ENCODE data around the gene GID8.
"Not testable (repeated sequence)": the region's sequence is repeated elsewhere in the genome, so short reads cannot be mapped to it uniquely, and the experiment has no call there.

Gene GID8

GRCh38 chr20:62905536-62906117 is 32.3 kb upstream of the GID8 start:
- DNase-seq, result no peak

- DNase-seq, result no peak
Observed at GRCh38 chr20:62906209-62906608, 31.7 kb upstream of the GID8 start.

GRCh38 chr20:62906647-62907375 is 31.1 kb upstream of the GID8 start:
- no peak for DNase-seq

GRCh38 chr20:62907384-62908317 is 30.3 kb upstream of the GID8 start:
- DNase-seq, result no peak

- DNase-seq, result no peak
Observed at GRCh38 chr20:62908971-62909791, 28.8 kb upstream of the GID8 start.

GRCh38 chr20:62910217-62910766 is 27.7 kb upstream of the GID8 start:
- DNase-seq, result no peak

DNA sequence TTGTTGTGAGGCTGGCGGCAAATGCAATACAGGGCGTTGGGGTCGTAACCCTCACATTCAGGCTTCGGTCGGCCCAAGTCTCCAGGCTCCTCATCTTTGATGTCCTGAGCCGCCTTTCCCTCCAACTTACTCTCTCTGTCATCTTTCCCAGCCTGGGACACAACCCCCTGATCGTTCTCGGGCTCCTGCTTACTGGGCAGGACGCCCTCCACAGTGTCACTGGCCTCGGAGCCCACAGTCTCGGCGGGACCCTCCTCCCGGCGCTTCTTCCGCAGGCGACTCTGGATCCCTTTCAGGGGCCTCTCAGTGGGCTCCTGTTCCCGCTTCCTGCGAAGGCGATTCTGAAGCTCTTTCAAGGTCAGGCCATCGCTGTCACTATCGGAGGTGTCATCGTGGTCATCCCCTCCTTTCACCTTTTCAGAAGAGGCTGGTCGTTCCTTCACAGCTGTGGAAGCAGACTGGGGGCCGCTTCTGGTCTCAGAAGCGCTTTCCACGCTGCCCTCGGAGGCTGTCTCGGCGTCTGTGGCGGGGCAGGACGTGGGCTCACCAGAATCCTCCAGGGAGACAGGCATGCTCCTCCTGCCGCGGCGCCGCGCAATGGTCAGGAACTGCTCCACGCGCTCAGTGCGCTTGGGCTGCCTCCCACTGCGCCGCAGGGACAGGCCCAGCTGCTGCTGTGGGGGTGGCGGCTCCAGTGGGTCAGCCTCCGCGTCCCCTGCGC is 27.0 kb upstream of the GID8 start:
- DNase-seq, result no peak

DNA sequence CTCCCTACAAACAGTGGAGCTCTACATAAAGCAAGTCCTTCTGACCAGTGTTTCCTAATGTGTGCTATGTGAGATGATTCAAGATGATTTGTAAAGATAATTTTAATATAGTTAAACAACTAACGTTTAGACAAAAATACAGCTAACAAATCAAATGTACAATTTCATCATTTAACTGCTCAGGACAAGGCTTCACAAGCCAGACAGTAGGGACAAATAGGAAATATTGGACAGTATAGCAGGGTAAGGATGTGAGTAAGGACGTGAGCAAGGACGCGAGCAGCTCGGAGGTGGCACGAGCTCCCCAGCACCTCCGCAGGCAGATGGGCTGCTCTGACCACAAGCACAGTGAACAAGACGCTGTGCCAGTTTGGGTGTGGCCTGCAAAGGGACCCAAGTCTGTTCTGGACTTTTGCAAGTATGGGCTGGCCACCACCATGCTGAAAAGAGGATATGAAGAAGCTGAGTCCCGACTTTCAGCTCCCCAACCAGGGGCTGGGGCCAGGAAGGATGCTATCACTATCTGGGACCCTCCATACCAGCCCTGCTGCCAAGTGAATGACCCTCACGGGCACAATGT is 26.2 kb upstream of the GID8 start:
- no peak for DNase-seq

- DNase-seq, result no peak
Observed at GRCh38 chr20:62913043-62913630, 24.8 kb upstream of the GID8 start.

DNA sequence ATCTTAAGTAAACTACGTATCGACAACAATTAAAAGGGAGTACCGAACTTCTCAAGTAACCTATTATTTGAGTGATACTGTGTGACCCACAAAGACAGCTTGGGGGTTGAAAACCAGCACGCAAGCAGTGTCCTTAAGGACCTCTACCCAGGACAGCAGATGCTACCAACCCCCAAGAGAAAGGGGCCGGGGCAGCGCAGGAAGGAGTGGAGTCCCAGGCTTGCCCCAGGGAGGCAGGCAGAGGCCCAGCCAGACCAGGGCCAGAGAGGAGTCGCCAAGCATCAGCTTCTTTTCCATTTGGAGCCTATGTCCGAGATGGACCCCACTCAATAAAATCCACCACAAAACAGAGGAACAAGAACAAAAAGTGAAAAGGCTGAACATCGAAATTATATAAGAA is 23.5 kb upstream of the GID8 start:
- DNase-seq, result no peak

GRCh38 chr20:62914970-62915457 is 22.9 kb upstream of the GID8 start:
- no peak for DNase-seq

GRCh38 chr20:62916703-62917476 is 21.1 kb upstream of the GID8 start:
- DNase-seq, result no peak

- no peak for DNase-seq
Observed at GRCh38 chr20:62917720-62918119, 20.2 kb upstream of the GID8 start.

DNA sequence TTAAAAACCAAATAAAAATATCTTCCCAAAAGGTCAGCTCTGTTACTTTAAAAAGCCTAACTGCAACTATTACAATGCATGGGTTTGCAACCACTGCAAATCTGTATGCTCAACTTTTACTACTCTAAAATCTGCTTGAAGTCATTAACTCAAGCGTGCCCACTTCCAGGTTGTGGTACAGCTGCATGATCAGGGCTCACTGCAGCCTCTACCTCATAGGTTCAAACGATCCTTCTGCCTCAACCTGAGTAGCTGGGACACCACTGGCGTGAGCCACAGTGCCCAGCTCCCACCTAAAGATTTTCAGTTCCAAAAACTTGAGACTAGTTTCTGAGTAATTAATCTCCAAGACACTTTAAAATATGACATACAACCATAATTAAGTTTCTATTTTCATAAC is 19.8 kb upstream of the GID8 start:
- DNase-seq, result no peak

DNA sequence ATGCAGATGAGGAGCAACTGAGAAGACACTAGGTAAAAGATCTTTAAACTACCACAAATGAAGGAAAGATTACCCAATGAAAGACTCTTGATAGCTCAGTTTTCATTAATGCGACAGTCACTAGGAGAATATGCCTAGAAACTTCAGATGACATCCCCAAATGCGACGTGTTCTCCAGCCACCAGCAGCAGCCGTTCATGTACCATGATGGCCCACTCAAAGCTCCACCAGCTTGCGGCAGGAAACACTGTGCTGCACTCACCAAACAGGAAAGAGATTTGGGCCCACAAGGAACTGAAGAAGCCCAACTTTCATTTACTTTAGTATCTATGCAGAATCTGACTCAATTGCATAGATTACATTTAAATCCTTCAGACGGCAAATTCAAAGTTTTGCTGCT is 19.1 kb upstream of the GID8 start:
- no peak for DNase-seq

- DNase-seq, result no peak
Observed at GRCh38 chr20:62920039-62920645, 17.8 kb upstream of the GID8 start.

DNA sequence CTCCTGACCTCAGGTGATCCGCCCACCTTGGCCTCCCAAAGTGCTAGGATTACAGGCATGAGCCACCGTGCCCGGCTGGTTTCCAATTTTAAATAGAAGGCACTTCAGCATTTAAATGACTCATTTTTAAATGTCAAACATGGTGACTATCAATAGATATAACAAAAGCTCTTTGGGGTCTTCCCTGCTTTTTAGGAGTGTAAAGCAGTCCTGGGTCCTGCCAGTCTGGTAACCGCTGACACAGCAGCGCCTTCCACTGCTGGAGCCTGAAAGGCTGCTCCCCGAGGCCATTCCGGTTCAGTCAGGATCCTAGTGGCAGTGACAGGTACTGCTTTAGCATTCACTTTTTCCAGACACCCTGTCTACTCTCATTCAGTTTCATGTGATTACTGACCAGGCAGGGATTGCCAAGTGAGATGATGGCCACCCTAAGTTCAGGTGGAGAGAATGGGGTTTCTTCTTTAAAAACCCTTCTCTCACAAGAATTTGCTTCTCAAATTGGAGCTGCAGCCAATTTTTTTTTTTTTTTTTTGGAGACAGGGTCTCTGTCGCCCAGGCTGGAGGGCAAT is 16.7 kb upstream of the GID8 start:
- no peak for DNase-seq

DNA sequence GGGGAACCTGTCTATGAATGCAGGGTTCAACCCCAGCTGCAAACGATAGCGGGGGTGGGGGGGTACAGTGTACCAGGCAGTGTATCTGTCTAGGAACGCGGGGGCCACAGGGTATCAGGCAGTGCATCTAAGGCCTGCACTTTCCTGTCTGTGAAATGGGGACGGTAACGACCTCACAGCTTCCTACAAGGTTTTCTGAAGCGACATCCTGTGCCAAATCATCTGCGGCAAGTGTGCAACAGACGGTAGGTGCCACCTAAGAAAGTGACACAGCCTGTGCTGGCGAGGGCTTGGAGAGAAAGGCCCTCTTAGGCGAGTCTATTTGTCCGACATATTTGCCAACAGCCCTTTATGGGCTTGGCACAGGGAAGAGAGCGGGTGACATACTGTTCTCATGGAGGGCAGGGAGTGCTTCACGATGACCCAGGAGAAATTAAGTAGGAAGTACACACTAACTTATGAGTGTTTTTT is 15.5 kb upstream of the GID8 start:
- DNase-seq, result no peak

DNA sequence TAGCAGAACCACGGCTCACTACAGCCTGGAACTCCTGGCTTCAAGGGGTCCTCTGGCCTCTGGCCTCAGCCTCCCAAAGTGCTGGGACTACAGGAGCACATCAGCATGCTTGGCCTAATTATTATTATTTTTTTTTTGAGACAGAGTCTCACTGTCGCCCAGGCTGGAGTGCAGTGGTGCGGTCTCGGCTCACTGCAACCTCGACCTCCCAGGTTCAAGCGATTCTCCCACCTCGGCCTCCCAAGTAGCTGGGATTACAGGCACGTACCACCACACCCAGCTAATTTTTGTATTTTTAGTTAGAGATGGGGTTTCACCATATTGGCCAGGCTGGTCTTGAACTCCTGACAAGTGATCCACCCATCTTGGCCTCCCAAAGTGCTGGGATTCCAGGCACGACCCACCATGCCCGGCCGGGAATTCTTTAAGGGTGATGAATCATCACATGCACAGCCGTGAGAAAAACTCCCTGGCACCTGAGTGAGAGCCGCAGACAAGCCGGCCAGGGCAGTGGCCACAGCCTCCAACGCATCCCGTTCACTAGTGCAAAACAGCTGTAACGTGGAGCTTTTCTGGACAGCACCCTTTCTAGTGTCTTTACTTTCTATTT is 14.8 kb upstream of the GID8 start:
- DNase-seq, result not testable (repeated sequence)
